Skin of body (tissue), 2 donors: Measurements from ENCODE around the gene ERAP2. TPM values are rescaled to one million over a fixed set of nuclear protein-coding genes. Genes with fewer than 3 reads are reported as not detected.
"Not testable (repeated sequence)": the region's sequence is repeated elsewhere in the genome, so short reads cannot be mapped to it uniquely, and the experiment has no call there.

ENCODE experiments used
- DNase-seq: peaks from one replicate; lab custom pipeline; 2025; lab: John Stamatoyannopoulos, UW
- total RNA-seq: library from RNA; depleted of rRNA; stranded (reverse); fragments of >200 nt; gene quantifications from one replicate; pipeline ENCODE4 v1.2.3, GENCODE V29; 2014

ERAP2 gene
- total RNA-seq, 1 donor from 2014 or later = 2.2 TPM

- DNase-seq = no peak
Measured at GRCh38 chr5:96863949-96864584, 12.2 kb upstream of the ERAP2 start.

- no peak for DNase-seq
Measured at GRCh38 chr5:96864922-96865530, 11.3 kb upstream of the ERAP2 start.

- peak; percentile 57 for DNase-seq
Measured at GRCh38 chr5:96868603-96869371, 7.5 kb upstream of the ERAP2 start.

GRCh38 chr5:96869372-96869641 lies 7.0 kb upstream of the ERAP2 start:
- DNase-seq = no peak

GRCh38 chr5:96870094-96871026 lies 5.9 kb upstream of the ERAP2 start:
- no peak for DNase-seq

GRCh38 chr5:96871027-96871399 lies 5.3 kb upstream of the ERAP2 start:
- DNase-seq = no peak

GRCh38 chr5:96871686-96872085 lies 4.6 kb upstream of the ERAP2 start:
- DNase-seq = no peak

- DNase-seq = no peak
Measured at GRCh38 chr5:96873449-96873848, 2.9 kb upstream of the ERAP2 start.

- no peak for DNase-seq
Measured at GRCh38 chr5:96874631-96875030, 1.7 kb upstream of the ERAP2 start.

- no peak for DNase-seq
Measured at GRCh38 chr5:96875791-96876291, 459 bp upstream of the ERAP2 start.

- not testable (repeated sequence) for DNase-seq
Measured at GRCh38 chr5:96876977-96877469, 723 bp downstream of the ERAP2 start.

- DNase-seq = no peak
Measured at GRCh38 chr5:96879665-96880064, 3.4 kb downstream of the ERAP2 start.

GRCh38 chr5:96880444-96881164 lies 4.3 kb downstream of the ERAP2 start:
- no peak for DNase-seq

GRCh38 chr5:96881511-96882115 lies 5.3 kb downstream of the ERAP2 start:
- no peak for DNase-seq

- DNase-seq = no peak
Measured at GRCh38 chr5:96883871-96884270, 7.6 kb downstream of the ERAP2 start.

- no peak for DNase-seq
Measured at GRCh38 chr5:96884995-96885394, 8.7 kb downstream of the ERAP2 start.

GRCh38 chr5:96885518-96886338 lies 9.4 kb downstream of the ERAP2 start:
- no peak for DNase-seq

- no peak for DNase-seq
Measured at GRCh38 chr5:96893342-96893741, 17.0 kb downstream of the ERAP2 start.

- DNase-seq = no peak
Measured at GRCh38 chr5:96896276-96896675, 20.0 kb downstream of the ERAP2 start.
